GM10266 (cell line): Measurements from ENCODE around the gene CCDC159.
"Not testable (repeated sequence)": the region's sequence is repeated elsewhere in the genome, so short reads cannot be mapped to it uniquely, and the experiment has no call there.

Experiments used
- DNase-seq: peaks from one replicate; pipeline ENCODE4 v3.0.0; 2012; ENCODE audit errors: extremely low spot score
- CTCF ChIP-seq: IDR thresholded peaks from 2 replicates; pipeline ENCODE4 v1.5.1; 2012; ENCODE audit warnings: mild to moderate bottlenecking, low read depth; ENCODE audit not compliant: control insufficient read depth, insufficient read depth; ENCODE audit errors: missing control alignments

Gene CCDC159

GRCh38 chr19:11346104-11346940 lies at the start of gene CCDC159, which contains the start of gene TMEM205:
Gene CCDC159 (plus strand): TSS chr19:11346519. CDS start chr19:11346607, 88 bp downstream.
Gene TMEM205 (minus strand): TSS chr19:11346268. CDS start chr19:11345619, 649 bp downstream.
- peak; percentile 29 for TF ChIP-seq CTCF
- peak; percentile 97 for DNase-seq

DNA sequence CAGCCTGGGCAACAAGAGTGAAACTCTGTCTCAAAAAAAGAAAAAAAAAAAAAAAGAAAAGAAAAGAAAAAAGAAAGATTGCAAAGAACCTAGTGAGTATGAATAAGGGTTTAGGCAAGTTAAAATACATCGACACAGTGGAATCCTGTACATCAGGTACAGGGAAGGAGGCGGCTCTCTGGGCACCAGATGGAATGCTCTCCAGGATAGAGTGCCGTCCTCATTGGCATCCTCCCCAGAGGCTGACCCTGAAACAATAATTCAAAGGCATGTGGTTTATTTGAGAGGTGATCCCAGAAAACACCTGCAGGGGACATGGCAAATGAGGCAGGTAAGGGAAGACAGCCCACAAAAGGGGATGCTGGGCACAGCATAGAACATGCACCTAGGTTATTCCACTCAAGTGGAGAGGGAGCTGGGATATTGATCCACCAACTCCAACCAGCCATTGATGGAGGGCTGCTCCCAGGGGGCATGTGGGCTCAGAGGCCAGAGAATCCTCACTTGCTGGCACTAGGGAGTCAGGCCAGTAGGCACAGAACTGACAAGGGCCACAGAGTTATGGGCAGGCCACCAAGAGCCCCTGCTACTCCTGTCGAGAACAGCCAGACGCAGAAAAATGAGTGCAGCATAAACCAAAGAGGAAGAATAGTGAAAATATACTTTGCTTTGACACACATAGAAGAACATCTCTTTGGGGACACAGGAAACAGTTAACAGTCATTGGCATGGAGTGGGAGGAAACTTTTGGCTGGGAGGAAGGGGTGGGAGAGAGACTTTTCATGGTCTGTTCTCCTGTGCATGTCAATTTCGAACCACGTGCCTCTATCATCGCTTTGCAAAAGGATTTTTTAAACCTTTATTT lies 46.1 kb upstream of the CCDC159 start:
- TF ChIP-seq CTCF, result no peak

GRCh38 chr19:11300811-11301120 lies 45.6 kb upstream of the CCDC159 start:
- no peak for DNase-seq
- TF ChIP-seq CTCF, result no peak

More for the DNA sequence above, 46.1 kb upstream of the CCDC159 start:
- DNase-seq, result no peak

DNA sequence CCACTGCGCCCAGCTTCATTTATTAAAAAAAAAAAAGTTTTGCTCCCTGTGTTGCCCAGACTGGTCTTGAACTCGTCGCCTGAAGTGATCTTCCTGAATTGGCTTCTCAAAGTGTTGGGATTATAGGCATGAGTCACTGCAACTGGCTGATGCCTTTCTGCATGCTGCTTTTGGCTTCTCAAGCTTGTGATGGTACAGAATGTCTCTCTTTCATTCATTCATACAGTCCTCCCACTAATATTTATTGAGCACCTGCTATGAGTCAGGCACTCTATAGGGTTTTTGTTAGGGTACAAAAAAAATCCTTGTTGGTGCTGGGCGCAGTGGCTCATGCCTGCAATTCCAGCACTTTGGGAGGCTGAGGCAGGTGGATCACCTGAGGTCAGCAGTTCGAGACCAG lies 41.4 kb upstream of the CCDC159 start:
- DNase-seq, result no peak
- no peak for TF ChIP-seq CTCF

DNA sequence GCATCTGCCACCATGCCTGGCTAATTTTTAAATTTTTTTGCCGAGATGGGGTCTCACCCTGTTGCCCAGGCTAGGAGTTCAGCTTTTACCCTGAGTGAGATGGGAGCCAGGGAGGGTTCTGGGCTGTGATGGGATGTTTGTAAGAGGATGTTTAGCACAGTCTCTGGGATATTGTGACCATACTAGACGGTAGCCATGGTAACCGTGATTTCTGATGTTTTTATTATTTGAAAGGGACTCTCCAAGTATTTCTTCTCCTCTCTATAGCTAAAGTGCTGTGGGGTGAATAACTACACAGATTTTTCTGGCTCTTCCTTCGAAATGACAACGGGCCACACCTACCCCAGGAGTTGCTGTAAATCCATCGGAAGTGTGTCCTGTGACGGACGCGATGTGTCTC lies 40.0 kb upstream of the CCDC159 start:
- no peak for TF ChIP-seq CTCF

DNA sequence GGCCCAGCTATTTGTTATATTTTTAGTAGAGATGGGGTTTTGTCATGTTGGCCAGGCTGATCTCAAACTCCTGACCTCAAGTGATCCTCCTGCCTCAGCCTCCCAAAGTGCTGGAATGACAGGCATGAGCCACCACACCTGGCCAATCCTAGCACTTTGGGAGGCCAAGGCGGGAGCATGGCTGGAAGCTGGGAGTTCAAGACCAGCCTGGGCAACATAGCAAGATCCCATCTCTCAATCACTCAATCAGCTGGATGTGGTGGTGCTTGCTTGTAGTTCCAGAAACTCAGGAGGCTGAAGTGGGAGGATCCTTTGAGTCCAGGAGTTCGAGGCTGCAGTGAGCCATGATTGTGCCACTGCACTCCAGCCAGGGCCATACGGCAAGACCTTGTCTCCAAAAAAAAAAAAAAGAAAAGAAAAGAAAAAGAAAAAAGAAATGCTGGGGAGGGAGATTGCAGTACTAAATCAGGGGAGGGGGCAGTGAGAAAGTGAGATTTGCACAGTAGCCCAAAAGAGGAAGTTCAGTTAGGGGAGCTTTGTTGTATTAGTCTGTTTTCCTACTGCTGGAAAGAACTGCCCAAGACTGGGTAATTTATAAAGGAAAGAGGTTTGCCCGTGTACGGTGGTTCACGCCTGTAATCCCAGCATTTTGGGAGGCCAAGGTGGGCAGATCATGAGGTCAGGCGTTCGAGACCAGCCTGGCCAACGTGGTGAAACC lies 25.9 kb upstream of the CCDC159 start:
- DNase-seq, result not testable (repeated sequence)

More for the DNA sequence above, 40.0 kb upstream of the CCDC159 start:
- DNase-seq, result no peak
